ENCODE data around the gene DHRS2. TPM values are rescaled to one million over a fixed set of nuclear protein-coding genes. Genes with fewer than 3 reads are reported as not detected.
A peak's percentile ranks its signal among the peaks of the same experiment; 100 is the strongest.

DHRS2 gene
- total and polyA plus RNA-seq, 2 of the 13 experiments (the other 11 are each of a cell fraction or from before 2014, with no cell fraction given): 1,621 to 3,021 TPM

GRCh38 chr14:23588884-23589598 is 47.1 kb upstream of the DHRS2 start (continued):
- no peak for TF ChIP-seq ZNF513 (CRISPR knock-in tag; conservative IDR thresholded peaks at IDR 0.05)
- TF ChIP-seq ZNF570 (CRISPR knock-in tag; IDR thresholded peaks at IDR 0.05; ENCODE audit: borderline replicate concordance): no peak; the same call in 1 of the 2 replicates
- TF ChIP-seq, protein P1, sequence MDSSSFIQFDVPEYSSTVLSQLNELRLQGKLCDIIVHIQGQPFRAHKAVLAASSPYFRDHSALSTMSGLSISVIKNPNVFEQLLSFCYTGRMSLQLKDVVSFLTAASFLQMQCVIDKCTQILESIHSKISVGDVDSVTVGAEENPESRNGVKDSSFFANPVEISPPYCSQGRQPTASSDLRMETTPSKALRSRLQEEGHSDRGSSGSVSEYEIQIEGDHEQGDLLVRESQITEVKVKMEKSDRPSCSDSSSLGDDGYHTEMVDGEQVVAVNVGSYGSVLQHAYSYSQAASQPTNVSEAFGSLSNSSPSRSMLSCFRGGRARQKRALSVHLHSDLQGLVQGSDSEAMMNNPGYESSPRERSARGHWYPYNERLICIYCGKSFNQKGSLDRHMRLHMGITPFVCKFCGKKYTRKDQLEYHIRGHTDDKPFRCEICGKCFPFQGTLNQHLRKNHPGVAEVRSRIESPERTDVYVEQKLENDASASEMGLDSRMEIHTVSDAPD (CRISPR knock-in tag; IDR thresholded peaks at IDR 0.05): peak; percentile 92
- no peak for TF ChIP-seq ZNF558 (CRISPR knock-in tag; IDR thresholded peaks at IDR 0.05; ENCODE audit: borderline replicate concordance)
- TF ChIP-seq ZNF674 (CRISPR knock-in tag; IDR thresholded peaks at IDR 0.05; ENCODE audit: low read depth): no peak
- TF ChIP-seq ZSCAN30 (CRISPR knock-in tag; IDR thresholded peaks at IDR 0.05): peak; percentile 86; the same call in 1 of the 2 replicates
- no peak for TF ChIP-seq MTA3 (CRISPR knock-in tag; IDR thresholded peaks at IDR 0.05)
- peak; percentile 91; the same call in 1 of the 2 replicates for TF ChIP-seq MYNN (CRISPR knock-in tag; IDR thresholded peaks at IDR 0.05; ENCODE audit: low read depth)
- TF ChIP-seq, protein P2, sequence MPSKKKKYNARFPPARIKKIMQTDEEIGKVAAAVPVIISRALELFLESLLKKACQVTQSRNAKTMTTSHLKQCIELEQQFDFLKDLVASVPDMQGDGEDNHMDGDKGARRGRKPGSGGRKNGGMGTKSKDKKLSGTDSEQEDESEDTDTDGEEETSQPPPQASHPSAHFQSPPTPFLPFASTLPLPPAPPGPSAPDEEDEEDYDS (CRISPR knock-in tag; IDR thresholded peaks at IDR 0.05): peak; percentile 82
- no peak for TF ChIP-seq SP1 (IDR thresholded peaks at IDR 0.05)
- TF ChIP-seq SP1 (CRISPR knock-in tag; IDR thresholded peaks at IDR 0.05): peak; percentile 78
- peak; percentile 75; the same call in 1 of the 2 replicates for TF ChIP-seq SIX4 (CRISPR knock-in tag; IDR thresholded peaks at IDR 0.05)
- TF ChIP-seq ZNF670 (CRISPR knock-in tag; IDR thresholded peaks at IDR 0.05; ENCODE audit: borderline replicate concordance): no peak; the same call in 1 of the 2 replicates
- TF ChIP-seq NCOA5 (CRISPR knock-in tag; IDR thresholded peaks at IDR 0.05): no peak
- TF ChIP-seq ZNF547 (CRISPR knock-in tag; IDR thresholded peaks at IDR 0.05): peak; percentile 89
- TF ChIP-seq FOXK2 (IDR thresholded peaks at IDR 0.05): no peak
- no peak for TF ChIP-seq KDM5A (IDR thresholded peaks at IDR 0.05; ENCODE audit: borderline replicate concordance, low read length)
- TF ChIP-seq CBFB (CRISPR knock-in tag; IDR thresholded peaks at IDR 0.05): peak; percentile 91
- TF ChIP-seq PAF1 (CRISPR knock-in tag; IDR thresholded peaks at IDR 0.05): no peak
- TF ChIP-seq, protein P3, sequence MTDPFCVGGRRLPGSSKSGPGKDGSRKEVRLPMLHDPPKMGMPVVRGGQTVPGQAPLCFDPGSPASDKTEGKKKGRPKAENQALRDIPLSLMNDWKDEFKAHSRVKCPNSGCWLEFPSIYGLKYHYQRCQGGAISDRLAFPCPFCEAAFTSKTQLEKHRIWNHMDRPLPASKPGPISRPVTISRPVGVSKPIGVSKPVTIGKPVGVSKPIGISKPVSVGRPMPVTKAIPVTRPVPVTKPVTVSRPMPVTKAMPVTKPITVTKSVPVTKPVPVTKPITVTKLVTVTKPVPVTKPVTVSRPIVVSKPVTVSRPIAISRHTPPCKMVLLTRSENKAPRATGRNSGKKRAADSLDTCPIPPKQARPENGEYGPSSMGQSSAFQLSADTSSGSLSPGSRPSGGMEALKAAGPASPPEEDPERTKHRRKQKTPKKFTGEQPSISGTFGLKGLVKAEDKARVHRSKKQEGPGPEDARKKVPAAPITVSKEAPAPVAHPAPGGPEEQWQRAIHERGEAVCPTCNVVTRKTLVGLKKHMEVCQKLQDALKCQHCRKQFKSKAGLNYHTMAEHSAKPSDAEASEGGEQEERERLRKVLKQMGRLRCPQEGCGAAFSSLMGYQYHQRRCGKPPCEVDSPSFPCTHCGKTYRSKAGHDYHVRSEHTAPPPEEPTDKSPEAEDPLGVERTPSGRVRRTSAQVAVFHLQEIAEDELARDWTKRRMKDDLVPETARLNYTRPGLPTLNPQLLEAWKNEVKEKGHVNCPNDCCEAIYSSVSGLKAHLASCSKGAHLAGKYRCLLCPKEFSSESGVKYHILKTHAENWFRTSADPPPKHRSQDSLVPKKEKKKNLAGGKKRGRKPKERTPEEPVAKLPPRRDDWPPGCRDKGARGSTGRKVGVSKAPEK (CRISPR knock-in tag; IDR thresholded peaks at IDR 0.05; ENCODE audit: borderline replicate concordance): peak; percentile 80; the same call in 1 of the 2 replicates
- TF ChIP-seq ZNF770 (CRISPR knock-in tag; IDR thresholded peaks at IDR 0.05): peak; percentile 47; the same call in 1 of the 2 replicates
- peak; percentile 62; the same call in 1 of the 2 replicates for TF ChIP-seq ELF4 (CRISPR knock-in tag; IDR thresholded peaks at IDR 0.05; ENCODE audit: borderline replicate concordance)

Data from HepG2 (cell line).